Mammary microvascular endothelial cell (primary cell): ENCODE data around the gene CNGA3. TPM values are rescaled to one million over a fixed set of nuclear protein-coding genes. Genes with fewer than 3 reads are reported as not detected.

Source experiments
- total RNA-seq: library from RNA; depleted of rRNA; stranded (reverse); fragments of >200 nt; gene quantifications from 2 replicates; pipeline ENCODE4 v1.2.3, GENCODE V29; 2015

CNGA3 gene
- total RNA-seq, result 0.05 TPM in 1 of 2 replicates, not detected in the other

DNA sequence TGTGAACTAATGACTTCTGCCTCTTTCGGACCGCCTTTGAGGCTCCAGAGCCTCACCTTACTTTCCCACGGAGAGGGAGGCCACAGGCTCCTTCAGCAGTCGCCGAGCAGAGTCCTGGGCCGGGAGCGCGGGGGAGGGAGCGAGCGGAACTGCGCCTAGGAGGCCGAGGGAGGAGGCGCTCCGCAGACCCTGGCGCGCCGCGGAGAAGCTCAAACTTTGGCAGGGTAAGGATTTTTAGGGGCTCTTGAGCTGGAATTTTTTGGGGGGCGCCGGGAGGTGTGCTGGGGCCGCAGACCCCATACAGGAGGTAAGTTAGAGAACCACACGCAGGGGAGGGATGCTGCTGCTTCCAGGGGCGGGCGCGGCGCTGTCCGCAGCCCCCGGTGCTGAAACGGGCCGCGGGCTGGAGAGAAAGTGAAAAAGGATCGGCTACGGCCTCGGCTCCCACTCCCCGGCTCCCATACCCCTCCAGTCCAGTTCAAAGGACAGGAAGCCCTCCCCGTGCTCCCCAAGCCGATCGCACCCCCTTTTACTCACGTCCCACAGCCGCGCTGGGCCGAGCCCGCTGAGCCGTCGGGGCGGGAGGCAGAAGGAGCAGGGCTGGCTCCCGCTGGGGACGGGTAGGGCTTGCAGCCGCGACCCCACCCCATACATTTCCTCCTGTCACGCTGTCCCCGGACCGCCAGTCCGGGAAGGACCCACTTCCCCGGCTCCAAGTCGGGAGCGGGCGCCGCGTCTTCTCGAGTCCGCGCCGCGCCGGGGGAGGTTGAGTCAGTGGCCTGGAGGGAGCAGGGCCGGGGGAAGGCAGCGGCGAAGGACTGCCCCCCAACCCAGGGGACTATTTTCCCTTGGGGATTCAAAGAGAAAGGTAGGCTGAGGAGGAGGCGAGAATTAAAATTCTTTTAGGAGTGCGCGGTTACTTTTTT lies at the start of gene CNGA3:
TSS of gene CNGA3 (plus strand) at position 146 of the 926 bp plus-strand sequence. CDS start 23,520 bp downstream, outside the sequence.

DNA sequence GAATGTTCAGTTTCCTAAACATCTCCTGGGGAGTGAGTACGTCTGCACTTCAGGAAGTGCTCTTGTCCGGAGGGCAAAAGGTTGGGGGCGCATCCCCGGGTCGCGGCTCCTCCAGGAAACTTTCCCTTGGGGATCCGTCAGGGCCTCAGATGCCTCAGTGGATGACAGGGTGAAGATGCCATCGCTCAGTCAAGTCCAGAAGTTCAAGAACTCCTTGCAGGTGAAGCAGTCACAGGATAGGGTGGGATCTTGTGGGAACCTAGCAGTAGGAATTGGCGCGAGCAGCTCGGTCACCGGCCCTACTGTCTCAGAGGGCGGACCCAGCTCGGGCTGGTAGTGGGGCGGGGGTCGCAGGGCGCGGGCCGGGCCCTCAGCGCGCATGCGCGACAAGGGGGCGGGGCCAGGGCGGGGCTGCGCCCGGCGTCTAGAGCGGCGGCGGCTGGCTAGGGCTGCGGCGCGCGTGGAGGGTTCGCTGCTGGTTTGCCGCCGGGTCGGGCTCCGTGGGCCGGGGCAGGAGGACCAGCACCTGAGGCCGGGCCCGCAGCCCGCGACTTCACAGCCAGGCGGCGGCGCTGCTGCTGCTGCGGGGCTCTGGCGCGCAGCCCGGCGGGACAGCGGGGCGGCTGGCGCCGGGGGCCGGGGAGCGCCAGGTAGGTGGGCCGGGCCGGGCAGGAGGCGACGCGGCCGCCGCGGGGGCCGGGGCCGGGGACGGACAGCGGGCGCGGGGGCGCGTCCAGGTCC lies 98.3 kb downstream of the CNGA3 start, which contains the start of gene INPP4A:
TSS of gene INPP4A (plus strand) at position 423 of the 741 bp plus-strand sequence. CDS start 75,191 bp downstream, outside the sequence.

Other genes starting within 250 kb of the CNGA3 start
- 14.4 and 22.3 TPM in 2 replicates for gene INPP4A, start 98.4 kb downstream of the CNGA3 start, total RNA-seq